ENCODE results near the gene LURAP1L. TPM values are rescaled to one million over a fixed set of nuclear protein-coding genes. Genes with fewer than 3 reads are reported as not detected.

The LURAP1L gene
- total RNA-seq, 1 experiment from 2014 or later = 2.0 TPM

- no peak for DNase-seq (ENCODE audit: low read depth)
These were observed 1.8 kb downstream of the LURAP1L start for GRCh38 chr9:12776513-12777055.

GRCh38 chr9:12777121-12778022 is 2.6 kb downstream of the LURAP1L start:
- DNase-seq (ENCODE audit: low read depth) = no peak

- DNase-seq (ENCODE audit: low read depth) = no peak
These were observed 3.6 kb downstream of the LURAP1L start for GRCh38 chr9:12778389-12778788.

- no peak for DNase-seq (ENCODE audit: low read depth)
These were observed 6.5 kb downstream of the LURAP1L start for GRCh38 chr9:12781226-12781733.

GRCh38 chr9:12783767-12784460 is 9.1 kb downstream of the LURAP1L start:
- no peak for DNase-seq (ENCODE audit: low read depth)

GRCh38 chr9:12784461-12785259 is 9.8 kb downstream of the LURAP1L start:
- peak; percentile 94 for DNase-seq (ENCODE audit: low read depth)

GRCh38 chr9:12785260-12785770 is 10.5 kb downstream of the LURAP1L start:
- DNase-seq (ENCODE audit: low read depth) = peak; percentile 45

- DNase-seq (ENCODE audit: low read depth) = no peak
These were observed 11.1 kb downstream of the LURAP1L start for GRCh38 chr9:12785941-12786340.

GRCh38 chr9:12790001-12790400 is 15.2 kb downstream of the LURAP1L start:
- DNase-seq (ENCODE audit: low read depth) = no peak

GRCh38 chr9:12790883-12791282 is 16.1 kb downstream of the LURAP1L start:
- DNase-seq (ENCODE audit: low read depth) = no peak

GRCh38 chr9:12794101-12794799 is 19.4 kb downstream of the LURAP1L start:
- DNase-seq (ENCODE audit: low read depth) = no peak

GRCh38 chr9:12796601-12797000 is 21.8 kb downstream of the LURAP1L start:
- DNase-seq (ENCODE audit: low read depth) = no peak

- DNase-seq (ENCODE audit: low read depth) = no peak
These were observed 22.2 kb downstream of the LURAP1L start for GRCh38 chr9:12797037-12797436.

- DNase-seq (ENCODE audit: low read depth) = no peak
These were observed 23.4 kb downstream of the LURAP1L start for GRCh38 chr9:12798066-12798770.

GRCh38 chr9:12801187-12801586 is 26.4 kb downstream of the LURAP1L start:
- no peak for DNase-seq (ENCODE audit: low read depth)

- DNase-seq (ENCODE audit: low read depth) = no peak
These were observed 26.8 kb downstream of the LURAP1L start for GRCh38 chr9:12801663-12802062.

- DNase-seq (ENCODE audit: low read depth) = no peak
These were observed 27.3 kb downstream of the LURAP1L start for GRCh38 chr9:12802093-12802492.

GRCh38 chr9:12808569-12808968 is 33.7 kb downstream of the LURAP1L start:
- DNase-seq (ENCODE audit: low read depth) = no peak

GRCh38 chr9:12809720-12810119 is 34.9 kb downstream of the LURAP1L start:
- no peak for DNase-seq (ENCODE audit: low read depth)

GRCh38 chr9:12811935-12812334 is 37.1 kb downstream of the LURAP1L start:
- DNase-seq (ENCODE audit: low read depth) = no peak
